A172 (cell line): Measurements from ENCODE around the gene SENP7. TPM values are rescaled to one million over a fixed set of nuclear protein-coding genes. Genes with fewer than 3 reads are reported as not detected.
A peak's percentile ranks its signal among the peaks of the same experiment; 100 is the strongest.
"Not testable (repeated sequence)": the region's sequence is repeated elsewhere in the genome, so short reads cannot be mapped to it uniquely, and the experiment has no call there.

Source experiments
- DNase-seq: peaks from one replicate; pipeline ENCODE4 v3.0.0-alpha.2; 2015; ENCODE audit warnings: low spot score
- total RNA-seq: library from RNA; depleted of rRNA; stranded (reverse); fragments of >200 nt; shearing (Covaris generic); gene quantifications from 2 replicates; pipeline ENCODE4 v1.2.3, GENCODE V29; 2014; rRNA removed

SENP7 gene
- 13.7 and 23.6 TPM in 2 replicates for total RNA-seq

DNA sequence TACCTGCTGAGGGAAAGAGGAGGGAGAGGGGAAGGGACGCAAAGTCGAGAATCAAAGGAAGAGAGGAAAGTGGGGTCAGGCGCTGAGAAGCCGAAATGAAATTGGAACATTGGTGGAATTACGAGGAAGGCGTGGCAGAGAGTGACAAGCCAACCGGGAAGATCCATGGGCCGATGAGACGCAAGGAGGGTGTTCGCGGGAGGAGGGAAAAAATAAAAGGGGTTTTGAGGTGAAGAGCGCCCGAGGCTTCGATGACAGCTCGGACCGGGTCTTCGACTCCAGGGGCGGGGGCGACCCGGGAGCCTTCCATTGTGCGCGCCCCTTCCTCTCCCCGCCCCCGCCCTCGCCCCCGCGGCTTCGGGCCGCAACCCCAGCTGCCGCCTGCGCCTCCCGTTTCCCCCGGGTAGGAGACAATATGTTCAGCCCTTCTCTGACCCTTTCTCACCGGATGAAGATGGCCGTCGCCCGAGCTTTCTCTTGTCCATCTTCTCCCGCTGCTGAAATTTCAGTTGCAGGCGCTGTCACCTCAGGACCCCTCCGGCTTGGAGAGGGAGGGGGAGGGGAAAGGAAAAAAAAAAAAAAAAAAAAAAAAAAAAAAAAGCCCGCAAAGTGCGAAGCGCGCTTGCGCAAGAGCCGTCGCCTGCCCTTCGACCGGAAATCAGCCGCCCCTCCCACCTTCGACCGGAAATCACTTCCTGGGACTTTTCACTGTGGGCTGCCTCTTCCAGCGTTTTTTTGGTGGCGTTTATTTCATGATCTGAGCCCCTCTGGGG, at the start of gene SENP7:
SENP7 (minus strand) TSS at position 567 of the 773 bp plus-strand sequence; CDS start at position 485, 82 bp downstream.
- peak; percentile 81 for DNase-seq

DNA sequence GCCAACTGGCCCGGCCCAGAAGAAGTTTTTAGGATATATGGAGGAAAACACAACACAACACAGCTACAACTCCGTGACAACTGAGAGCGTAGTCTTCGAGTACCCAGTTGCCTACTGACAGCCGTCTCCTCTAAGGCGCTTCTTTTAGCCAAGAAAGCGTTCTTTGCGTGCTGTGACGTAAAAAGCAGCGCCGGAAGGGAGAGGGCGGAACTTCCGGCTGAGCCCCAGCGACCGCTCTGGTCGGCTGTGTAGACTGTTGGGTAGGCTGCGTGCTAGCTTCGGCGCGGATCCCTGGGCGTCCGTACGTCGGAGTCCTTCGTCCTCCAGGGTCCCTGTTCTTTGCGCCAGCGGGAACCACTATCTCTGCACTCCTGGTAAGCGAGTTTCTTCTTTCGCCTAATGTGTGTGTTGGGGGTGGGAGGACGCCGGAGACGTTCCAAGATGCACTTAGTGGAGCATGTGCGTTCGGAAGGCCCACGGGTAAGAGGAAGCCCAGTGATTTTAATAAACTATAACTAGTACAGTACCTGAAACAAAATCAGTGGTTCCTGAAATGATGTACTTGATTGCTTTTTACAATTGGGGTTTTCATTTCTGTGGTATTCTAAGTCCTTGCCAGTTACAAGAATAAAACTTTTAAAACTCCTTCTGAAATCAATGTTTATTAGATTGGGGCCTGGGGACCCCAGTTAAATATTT, 48.8 kb upstream of the SENP7 start, which contains the start of gene TRMT10C:
TRMT10C (plus strand) TSS at position 239 of the 699 bp plus-strand sequence. CDS start 2,914 bp downstream, outside the sequence.
- peak; percentile 91 for DNase-seq

DNA sequence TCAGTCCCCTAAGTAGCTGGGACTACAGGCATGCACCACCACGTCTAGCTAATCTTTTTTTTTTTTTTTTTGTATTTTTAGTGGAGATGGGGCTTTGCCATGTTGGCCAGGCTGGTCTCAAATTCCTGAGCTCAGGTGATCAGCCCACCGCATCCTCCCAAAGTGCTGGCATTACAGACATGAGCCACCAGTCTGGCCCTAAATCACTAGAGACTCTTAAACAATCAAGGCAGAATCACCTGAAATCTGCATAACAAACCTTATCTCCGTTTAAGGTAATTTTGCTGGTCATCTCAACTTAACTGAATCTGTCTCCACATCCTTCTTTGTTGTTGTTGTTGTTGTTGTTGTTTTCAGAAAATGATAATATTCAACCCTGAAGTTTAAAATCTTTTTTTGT, 43.1 kb upstream of the SENP7 start:
- no peak for DNase-seq

GRCh38 chr3:101553381-101553780, 40.4 kb upstream of the SENP7 start:
- not testable (repeated sequence) for DNase-seq

GRCh38 chr3:101551359-101552081, 38.5 kb upstream of the SENP7 start:
- DNase-seq = not testable (repeated sequence)

- DNase-seq = no peak
Measured at GRCh38 chr3:101549473-101549872, 36.5 kb upstream of the SENP7 start.

DNA sequence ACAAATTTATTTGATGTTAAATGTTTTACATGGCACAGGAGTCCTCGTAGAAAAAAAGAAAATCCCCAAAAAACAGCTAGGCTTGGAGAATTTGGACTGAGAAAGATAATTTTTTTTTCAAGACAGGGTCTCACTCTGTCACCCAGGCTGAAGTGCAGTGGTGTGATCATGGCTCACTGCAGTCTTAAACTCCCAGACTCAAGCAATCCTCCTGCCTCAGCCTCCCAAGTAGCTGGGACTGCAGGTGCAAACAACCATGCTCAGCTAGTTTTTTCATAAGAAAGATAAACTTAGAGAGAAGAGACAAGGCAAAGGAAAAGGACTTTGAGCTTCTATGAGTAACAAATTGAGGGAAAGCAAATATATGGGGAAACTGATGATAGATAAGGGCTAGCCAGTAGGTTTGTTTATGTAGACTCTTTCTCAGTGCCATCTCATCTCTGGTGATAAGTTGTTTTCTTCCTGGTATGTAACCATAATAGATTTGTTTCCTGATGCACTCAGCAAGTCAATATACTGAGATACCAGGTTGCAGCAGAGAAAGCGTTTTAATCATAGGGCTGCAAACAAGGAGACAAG, 35.6 kb upstream of the SENP7 start:
- no peak for DNase-seq

DNA sequence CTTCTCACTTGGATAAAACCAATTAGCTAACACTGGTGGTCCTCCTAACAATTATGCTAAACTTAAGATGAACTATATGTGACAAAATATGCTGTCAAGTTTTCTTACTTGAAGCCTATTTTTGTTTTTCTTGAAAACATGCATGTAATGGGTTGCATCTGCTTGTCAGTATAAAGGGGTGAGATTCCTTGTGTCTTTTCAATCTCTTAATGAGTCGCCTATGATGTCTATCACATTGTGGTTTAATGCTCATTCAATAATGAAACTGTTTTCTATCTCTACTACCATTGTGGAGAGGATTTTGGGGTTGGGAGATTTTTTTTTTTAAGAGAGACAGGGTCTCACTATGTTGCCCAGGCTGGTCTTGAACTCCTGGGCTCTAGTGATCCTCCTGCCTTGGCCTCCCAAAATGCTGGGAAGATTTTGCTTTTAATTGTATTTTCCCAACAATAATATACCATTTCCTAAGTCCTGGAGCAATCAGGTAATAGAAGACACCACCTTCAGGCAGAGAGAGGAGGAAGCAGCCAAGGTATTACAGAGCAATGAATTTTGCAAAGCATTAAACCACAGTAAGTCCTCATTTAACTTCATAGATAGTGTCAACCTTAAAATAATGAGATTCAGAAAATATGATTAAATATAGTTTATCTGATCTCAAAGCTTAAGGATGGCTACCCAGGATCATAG, 31.3 kb upstream of the SENP7 start:
- no peak for DNase-seq

- DNase-seq = no peak
Measured at GRCh38 chr3:101542957-101543356, 29.9 kb upstream of the SENP7 start.

- not testable (repeated sequence) for DNase-seq
Measured at GRCh38 chr3:101536955-101537354, 23.9 kb upstream of the SENP7 start.

DNA sequence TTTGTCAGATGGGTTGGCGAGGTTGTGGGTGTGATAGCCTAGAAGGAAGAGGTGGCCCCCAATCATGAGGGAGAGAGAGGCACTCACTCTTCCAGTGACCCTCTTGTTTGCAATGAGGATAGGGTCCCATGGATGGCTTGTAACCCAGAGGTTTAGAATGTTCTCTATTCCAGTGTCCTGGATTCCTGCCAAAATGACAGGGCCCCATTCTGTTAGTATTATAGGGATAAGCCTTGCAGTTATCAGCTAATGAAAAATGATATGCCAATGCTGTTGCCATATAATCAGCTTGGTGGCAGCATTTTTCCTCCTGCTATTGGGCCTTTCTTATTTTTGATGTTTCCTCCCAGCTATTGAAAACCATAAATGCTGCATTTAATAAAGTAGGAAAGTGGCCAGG, 23.3 kb upstream of the SENP7 start:
- DNase-seq = no peak

- DNase-seq = no peak
Measured at GRCh38 chr3:101535221-101535620, 22.2 kb upstream of the SENP7 start.

GRCh38 chr3:101533603-101533968, 20.6 kb upstream of the SENP7 start:
- DNase-seq = no peak

DNA sequence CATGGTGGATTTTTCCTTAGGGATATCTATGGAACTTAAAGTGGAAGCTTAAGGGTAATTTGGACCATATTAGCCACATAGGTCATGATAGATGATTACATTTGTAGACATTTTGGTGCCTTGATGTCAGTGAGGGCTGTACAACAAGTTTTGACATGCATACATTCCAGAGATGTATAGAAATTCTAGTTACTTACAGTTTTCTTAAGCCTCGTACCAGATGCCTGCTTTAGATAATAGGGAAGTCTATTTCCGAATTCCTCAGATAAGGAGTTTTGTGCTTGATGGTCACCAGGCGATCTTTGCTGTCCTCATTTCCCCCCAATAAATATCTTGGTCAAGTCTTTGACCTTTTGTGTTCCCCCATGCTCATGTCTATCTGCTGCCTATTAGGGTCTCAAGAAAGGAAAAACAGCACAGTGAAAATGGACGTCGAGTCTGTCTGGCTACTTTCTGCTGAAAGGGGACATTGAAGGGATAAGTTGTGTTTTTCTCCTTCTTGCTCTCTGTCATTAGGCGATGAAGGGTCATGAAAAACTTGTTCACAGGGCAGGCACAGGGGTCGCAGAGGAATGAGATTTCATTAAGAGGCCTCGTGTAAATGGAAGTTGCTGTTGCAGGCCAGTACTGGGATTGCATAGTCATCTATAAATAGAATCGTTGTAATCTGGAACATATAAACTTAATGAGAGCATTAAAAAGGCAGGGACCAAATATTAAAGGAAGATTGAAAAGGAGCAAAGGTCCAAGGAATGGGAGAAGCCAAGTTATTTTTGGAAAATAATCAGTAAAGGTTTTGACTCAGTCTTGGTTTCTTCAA, 20.0 kb upstream of the SENP7 start:
- no peak for DNase-seq

DNA sequence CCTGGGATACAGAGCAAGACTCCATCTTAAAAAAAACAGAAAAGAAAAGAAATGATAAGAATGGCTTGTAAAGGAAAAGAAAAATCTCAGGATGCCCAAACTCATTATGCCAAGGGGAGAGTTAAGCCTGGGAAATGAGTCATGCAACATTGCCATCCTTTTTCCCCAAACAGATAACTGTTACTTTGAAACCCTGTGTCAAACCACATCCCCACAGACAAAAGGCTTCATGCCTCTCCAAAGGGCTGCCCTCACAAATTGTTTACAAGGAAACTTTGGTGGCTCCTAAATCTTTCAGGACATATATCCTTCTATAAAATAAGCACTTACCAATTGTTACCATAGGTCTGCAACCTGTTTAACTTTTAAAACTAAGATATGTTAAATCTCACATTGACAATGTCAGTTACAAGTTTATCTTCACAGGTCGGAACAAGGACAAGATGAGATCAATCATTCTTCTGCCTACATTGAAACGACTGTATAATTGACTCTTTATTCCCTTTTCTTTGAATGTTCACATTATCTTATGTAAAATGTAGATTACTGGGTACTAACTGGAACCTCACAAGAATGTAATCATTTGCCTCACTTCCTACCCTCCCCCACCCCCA, 18.6 kb upstream of the SENP7 start:
- peak; percentile 72 for DNase-seq

GRCh38 chr3:101530686-101531047, 17.7 kb upstream of the SENP7 start:
- no peak for DNase-seq

- no peak for DNase-seq
Measured at GRCh38 chr3:101529816-101530685, 17.0 kb upstream of the SENP7 start.

- DNase-seq = no peak
Measured at GRCh38 chr3:101527906-101528305, 14.9 kb upstream of the SENP7 start.

DNA sequence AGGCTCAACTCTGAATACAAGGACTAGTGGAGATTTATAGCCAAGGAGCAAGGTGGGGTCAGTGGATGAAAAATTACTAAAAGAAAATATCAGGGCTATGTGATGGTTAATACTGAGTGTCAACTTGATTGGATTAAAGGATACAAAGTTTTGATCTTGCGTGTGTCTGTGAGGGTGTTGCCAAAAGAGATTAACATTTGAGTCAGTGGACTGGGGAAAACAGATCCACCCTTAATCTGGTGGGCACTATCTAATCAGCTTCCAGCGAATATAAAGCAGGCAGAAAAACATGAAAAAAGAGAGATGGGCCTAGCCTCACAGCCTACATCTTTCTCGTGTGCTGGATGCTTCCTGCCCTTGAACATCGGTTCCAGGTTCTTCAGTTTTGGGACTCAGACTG, 14.4 kb upstream of the SENP7 start:
- DNase-seq = no peak
